Thyroid gland (tissue), 4 donors: ENCODE data around the gene DAB2IP.

Experiments
- POLR2A ChIP-seq, 2 donors: fragments of 450-650 bp; IDR thresholded peaks; one replicate each; pipeline ENCODE4 v1.6.1; 2017; ENCODE audit warnings: antibody characterized with exemption in 2 of 2, mild to moderate bottlenecking in 2 of 2, moderate library complexity in 1 of 2
- TF ChIP-seq, protein P1 (sequence below), 6 experiments: fragments of 200-600 bp in 3 of 6; fragments of 450-650 bp in 3 of 6; sonication (generic) in 3 of 6; IDR thresholded peaks; one replicate each; pipeline ENCODE4 v1.5.1; 2016 to 2019; ENCODE audit warnings: antibody characterized with exemption in 6 of 6, mild to moderate bottlenecking in 2 of 6, inconsistent platforms in 1 of 6, moderate library complexity in 1 of 6

GRCh38 chr9:121748727-121749423, 97.4 kb downstream of the DAB2IP start:
- TF ChIP-seq POLR2A (IDR thresholded peaks at IDR 0.05) = no peak
- TF ChIP-seq, protein P1, sequence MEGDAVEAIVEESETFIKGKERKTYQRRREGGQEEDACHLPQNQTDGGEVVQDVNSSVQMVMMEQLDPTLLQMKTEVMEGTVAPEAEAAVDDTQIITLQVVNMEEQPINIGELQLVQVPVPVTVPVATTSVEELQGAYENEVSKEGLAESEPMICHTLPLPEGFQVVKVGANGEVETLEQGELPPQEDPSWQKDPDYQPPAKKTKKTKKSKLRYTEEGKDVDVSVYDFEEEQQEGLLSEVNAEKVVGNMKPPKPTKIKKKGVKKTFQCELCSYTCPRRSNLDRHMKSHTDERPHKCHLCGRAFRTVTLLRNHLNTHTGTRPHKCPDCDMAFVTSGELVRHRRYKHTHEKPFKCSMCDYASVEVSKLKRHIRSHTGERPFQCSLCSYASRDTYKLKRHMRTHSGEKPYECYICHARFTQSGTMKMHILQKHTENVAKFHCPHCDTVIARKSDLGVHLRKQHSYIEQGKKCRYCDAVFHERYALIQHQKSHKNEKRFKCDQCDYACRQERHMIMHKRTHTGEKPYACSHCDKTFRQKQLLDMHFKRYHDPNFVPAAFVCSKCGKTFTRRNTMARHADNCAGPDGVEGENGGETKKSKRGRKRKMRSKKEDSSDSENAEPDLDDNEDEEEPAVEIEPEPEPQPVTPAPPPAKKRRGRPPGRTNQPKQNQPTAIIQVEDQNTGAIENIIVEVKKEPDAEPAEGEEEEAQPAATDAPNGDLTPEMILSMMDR (IDR thresholded peaks at IDR 0.05) = no peak
